Gastrocnemius medialis (tissue), 4 donors: ENCODE measurements around the gene MYH2. TPM values are rescaled to one million over a fixed set of nuclear protein-coding genes. Genes with fewer than 3 reads are reported as not detected.

ENCODE experiments used
- total RNA-seq, 4 donors: library from RNA; depleted of rRNA; stranded (reverse); fragments of >200 nt; gene quantifications; one replicate each; pipeline versions ENCODE4 v1.1.0 to v1.2.3, GENCODE V29; 2016

Gene MYH2
- total RNA-seq, 4 donors from 2014 or later = 77.8 to 4,245 (median 724) TPM

Other genes starting within 250 kb of the MYH2 start
- not detected for gene MYH13, start 176.7 kb downstream of the MYH2 start, total RNA-seq
- 1 to 10 TPM in 1 of 4 donors, under 1 TPM in 3; 0.34 to 1.1 (median 0.80) TPM for gene MYH8, start 127.7 kb downstream of the MYH2 start, total RNA-seq
- gene MYH4, start 80.1 kb downstream of the MYH2 start, total RNA-seq = under 1 TPM in 2 of 4 donors, not detected in 2; 0.04 to 0.36 TPM
- 1,000 to 10,000 TPM; 1,190 to 2,066 (median 1,615) TPM for gene MYH1, start 31.1 kb downstream of the MYH2 start, total RNA-seq
- gene MYH3, start 107.7 kb upstream of the MYH2 start, total RNA-seq = 10 to 100 TPM in 1 of 4 donors, 1 to 10 TPM in 3; 1.5 to 17.6 (median 5.3) TPM
- gene SCO1, start 147.9 kb upstream of the MYH2 start, total RNA-seq = 10 to 100 TPM; 16.7 to 27.3 (median 22.8) TPM
- 10 to 100 TPM in 3 of 4 donors, 1 to 10 TPM in 1; 5.2 to 39.2 (median 26.5) TPM for gene ADPRM, start 147.9 kb upstream of the MYH2 start, total RNA-seq
- 1 to 10 TPM; 3.7 to 8.6 (median 3.9) TPM for gene TMEM220, start 180.4 kb upstream of the MYH2 start, total RNA-seq